Mucosa of stomach (tissue), 1 donor: ENCODE results near the gene NSUN3.

Experiments
- H3K27me3 ChIP-seq: one replicate; pipeline ENCODE4 v1.7.0; 2013; ENCODE audit warnings: mild to moderate bottlenecking, low read length; ENCODE audit not compliant: control insufficient read depth, insufficient read depth
- H3K36me3 ChIP-seq: one replicate; pipeline ENCODE4 v1.7.0; 2013; ENCODE audit warnings: low read length; ENCODE audit not compliant: control insufficient read depth, insufficient read depth
- H3K4me1 ChIP-seq: one replicate; pipeline ENCODE4 v1.7.0; 2013; ENCODE audit warnings: mild to moderate bottlenecking, low read length; ENCODE audit not compliant: control insufficient read depth, insufficient read depth
- H3K4me3 ChIP-seq: one replicate; pipeline ENCODE4 v1.7.0; 2013; ENCODE audit warnings: low read length
- H3K9ac ChIP-seq: one replicate; pipeline ENCODE4 v1.7.0; 2013; ENCODE audit warnings: mild to moderate bottlenecking, low read length, moderate library complexity
- H3K9me3 ChIP-seq: one replicate; pipeline ENCODE4 v1.7.0; 2013; ENCODE audit warnings: mild to moderate bottlenecking, low read length, moderate library complexity; ENCODE audit not compliant: control insufficient read depth
- donor health status: Pancreatic carcinoma.

Gene NSUN3

GRCh38 chr3:94176988-94177745 is 114.3 kb downstream of the NSUN3 start:
- Histone ChIP-seq H3K9ac (no peak overlapping the region), H3K9me3 (no peaks in the 10 kb centered on the region), H3K4me3 (no peak overlapping the region), H3K27me3 (no peaks in the 10 kb centered on the region), H3K4me1 (no peaks in the 10 kb centered on the region), H3K36me3 (no peaks in the 10 kb centered on the region)
